ENCODE measurements around the gene TMEM179.
A peak's percentile ranks its signal among the peaks of the same experiment; 100 is the strongest.
"Not testable (repeated sequence)": the region's sequence is repeated elsewhere in the genome, so short reads cannot be mapped to it uniquely, and the experiment has no call there.

TMEM179 gene

DNA sequence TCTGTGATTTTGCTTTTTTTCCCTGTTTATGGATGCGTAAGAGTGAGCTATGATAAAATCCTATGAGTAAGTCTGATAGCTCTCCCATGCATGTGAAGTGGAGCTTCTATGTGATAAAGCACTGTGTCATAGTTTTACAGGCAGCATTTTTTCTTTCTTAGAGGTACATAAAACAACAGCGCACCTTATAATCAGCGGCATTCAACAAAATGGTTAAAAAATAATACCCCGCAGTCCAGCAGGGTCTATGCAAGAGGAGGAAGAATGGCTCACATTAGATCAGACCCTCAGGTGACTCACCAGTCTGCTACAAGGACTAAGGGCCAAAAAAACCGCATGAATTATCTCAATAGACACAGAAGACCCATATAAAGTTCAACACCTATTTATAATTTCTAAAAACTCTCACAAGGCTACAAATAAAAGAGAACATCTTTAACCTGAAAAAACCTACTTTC lies 33.0 kb upstream of the TMEM179 start:
- DNase-seq (ENCODE audit: low read depth): no peak

DNA sequence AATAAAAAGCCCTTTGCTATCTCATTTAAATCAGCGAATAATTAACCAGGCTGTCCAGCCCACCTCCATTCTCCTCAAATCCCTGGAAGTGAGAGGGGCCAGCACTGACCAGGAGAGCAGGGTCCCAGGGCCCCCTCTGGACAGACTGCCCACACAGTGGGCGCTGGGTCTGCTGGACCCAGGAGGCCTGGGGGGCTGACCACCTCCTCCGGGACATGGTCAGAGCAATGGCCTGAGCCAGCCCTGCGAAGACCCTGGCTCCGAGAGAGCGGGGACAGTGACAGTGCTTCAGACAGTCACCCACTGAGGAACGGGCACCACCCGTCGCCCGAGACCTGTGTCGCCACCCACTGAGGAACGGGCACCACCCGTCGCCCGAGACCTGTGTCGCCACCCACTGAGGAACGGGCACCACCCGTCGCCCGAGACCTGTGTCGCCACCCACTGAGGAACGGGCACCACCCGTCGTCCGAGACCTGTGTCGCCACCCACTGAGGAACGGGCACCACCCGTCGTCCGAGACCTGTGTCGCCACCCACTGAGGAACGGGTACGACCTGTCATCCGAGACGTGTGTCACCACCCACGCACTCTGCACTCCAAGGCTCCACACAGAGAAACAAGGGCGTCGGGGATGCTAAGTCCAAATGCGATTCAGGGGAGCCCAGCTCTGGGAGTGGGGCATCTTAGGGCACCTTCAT lies 32.4 kb upstream of the TMEM179 start:
- not testable (repeated sequence) for DNase-seq (ENCODE audit: low read depth)

DNA sequence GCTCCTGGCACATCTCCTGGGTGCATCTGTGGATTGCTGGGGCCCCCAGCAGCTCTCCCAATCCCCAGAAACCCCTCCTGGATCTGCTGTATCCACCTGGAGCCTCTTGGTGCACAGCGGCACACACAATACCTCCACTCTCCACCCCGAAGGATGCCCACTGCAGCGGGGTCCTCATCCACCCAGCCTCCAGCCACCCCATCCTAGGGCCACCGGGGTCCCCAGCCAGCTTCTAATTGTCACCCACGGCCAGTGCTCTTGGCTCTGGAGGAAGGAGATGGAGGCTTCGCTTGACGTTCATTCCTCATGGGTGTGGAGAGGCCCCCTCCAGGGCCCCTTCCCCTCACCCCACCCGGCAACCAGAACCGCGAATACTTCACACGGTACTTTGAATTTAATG lies 31.6 kb upstream of the TMEM179 start:
- no peak for DNase-seq (ENCODE audit: low read depth)

DNA sequence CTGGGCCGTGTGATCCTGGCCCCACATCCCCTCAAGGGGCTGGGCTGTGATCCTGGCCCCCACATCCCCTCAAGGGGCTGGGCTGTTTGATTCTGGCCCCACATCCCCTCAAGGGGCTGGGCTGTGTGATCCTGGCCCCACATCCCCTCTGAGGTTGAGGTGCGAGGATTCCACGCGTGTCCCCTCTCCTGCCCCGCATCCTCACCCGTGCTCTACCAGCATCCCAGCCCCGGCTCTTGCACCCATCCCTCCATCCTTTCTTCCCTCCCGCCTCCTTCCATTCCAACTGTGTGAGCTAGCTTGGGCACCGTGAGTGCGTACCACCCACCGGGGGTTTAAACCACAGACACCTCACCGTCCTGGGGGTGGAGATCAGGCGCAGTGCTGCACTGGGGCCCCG lies 31.1 kb upstream of the TMEM179 start:
- no peak for DNase-seq (ENCODE audit: low read depth)

DNA sequence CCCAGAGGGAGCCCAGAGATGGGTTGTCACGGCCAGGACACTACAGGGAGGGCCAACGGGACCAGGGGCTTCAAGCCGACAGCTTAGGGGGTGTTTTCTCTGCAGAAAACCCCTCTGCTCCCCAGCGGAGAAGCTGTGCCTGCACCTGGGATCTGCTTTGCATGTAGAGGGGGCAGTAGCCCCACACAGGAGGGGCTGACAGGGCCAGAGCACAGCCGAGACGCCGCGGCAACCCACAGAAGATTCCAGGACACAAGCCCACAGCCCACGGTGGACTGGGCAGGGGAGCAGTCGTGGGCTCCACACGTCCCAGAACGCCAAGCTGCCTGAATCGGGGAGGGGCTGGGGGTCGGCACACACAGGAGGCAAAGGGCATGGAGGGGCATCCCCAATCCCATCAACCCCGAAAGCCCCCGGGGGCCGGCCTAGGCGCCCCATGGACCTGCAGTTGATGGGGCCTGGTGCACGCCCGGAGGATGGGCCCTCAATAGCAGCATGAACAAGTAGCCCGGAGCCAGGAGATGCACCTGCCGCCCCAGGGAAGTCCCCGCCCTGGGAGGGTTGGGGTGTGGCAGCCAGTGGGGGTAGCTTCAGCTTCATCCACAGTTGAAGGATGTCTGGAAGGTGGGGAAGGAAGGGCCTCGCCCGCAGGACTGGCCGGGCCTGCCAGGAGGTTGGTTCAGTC lies 30.5 kb upstream of the TMEM179 start:
- no peak for DNase-seq (ENCODE audit: low read depth)

DNA sequence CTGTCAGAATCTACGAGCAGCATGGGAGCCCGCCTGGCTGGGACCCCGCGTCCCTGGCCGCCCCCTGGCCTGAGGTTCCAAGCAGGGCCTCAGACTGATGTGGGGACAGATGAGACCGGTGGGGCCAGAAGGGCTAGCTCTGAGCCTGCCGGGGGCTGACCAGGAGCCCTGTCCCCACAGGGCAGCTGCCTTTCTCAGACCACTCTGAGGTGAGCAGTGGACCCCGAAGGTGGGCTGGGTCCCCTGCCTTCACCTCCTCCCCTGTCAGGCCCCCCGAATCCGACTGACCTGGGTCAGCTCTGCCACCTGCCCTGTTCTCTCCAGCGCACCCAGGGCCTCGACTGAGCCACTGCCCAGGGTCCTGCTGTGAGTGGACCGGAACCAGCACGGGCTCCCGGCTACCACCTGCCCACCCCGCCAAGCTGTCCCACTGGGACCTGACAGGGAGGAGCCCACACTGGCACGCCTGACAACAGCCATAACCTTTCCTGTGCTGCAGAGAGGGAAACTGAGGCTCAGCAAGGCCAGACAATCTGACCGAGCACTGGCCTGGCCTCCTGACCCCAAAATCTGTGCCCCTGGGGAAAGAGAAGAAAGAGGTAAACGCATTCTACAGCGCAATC lies 29.7 kb upstream of the TMEM179 start:
- no peak for DNase-seq (ENCODE audit: low read depth)

DNA sequence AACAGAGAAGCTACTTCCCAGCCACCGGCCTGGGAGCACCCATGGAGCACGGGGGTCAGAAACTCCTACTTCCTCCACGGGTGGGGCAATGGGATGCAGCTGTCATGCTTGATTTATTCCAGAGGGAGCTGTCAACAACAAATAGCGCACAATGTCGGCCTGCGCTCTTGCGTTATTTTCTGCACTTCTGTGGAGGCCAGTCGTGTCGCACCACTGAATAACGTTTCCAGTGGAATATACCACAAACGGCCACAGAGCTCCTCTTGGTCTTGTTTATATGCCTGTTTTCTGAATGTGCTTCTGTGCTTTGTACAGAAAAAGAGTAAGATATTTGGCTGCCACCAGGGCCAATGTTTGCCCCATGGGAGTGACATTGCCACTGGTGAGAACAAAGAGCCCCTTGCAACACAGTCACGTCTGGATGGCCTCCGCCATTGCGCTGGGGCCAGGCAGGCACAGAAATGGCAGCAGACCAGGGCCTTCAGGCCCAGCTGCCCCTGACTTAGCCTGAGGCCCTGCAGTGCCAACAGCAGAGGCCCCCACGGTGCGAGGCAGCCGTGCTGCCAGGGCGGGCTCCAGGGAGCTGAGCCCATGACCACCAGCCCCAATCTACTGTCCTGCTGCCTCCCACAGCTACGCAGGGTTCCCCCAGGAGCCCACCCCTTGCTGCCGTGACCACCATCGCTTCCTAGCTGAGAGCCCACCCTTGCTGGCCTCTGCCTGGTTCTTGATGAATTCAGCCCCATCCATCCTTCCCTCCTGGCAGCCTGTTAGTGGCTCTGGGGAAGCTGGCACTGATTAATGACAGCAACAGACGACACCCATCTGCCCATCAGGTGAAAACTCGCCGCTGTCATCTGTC lies 28.9 kb upstream of the TMEM179 start:
- DNase-seq (ENCODE audit: low read depth): no peak

DNA sequence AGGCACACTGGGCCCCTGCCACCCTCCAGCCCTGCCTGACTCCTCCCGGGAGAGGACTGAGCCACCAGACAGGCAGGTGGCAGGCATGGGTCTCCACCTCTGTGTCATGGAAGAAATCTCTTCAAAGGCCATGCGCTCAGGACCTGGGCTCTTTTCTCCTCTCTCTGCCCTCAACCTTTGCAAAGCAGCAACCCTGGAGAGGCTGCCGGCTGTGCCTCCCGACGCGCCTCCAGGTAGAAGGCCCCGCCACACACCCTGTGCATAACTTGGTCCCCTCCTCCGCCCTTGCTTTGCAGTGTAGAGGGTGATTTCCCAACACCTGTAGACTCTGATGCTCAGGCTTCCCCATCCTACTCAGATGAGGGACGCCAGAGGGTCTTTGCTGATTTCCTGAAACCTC lies 28.2 kb upstream of the TMEM179 start:
- DNase-seq (ENCODE audit: low read depth): no peak

DNA sequence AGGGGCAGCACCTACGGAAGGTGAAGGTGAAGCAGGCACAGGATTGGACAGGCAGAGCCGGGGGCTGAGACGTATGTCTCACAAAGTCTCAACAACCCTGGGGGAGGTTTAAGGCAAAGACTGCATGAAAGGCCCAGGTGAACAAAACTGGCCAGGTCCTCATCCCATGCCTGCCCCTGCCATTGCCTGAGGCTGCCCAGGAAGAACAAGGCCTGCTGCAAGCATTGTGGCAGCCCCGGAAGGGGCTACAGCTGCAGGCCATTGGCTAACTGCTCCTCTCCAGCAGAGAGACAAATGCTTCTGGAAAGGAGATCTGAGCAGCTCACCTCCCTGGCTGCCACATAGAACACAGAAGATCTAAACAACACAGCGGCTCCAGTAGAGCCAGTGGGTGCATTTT lies 20.4 kb upstream of the TMEM179 start:
- no peak for DNase-seq (ENCODE audit: low read depth)

DNA sequence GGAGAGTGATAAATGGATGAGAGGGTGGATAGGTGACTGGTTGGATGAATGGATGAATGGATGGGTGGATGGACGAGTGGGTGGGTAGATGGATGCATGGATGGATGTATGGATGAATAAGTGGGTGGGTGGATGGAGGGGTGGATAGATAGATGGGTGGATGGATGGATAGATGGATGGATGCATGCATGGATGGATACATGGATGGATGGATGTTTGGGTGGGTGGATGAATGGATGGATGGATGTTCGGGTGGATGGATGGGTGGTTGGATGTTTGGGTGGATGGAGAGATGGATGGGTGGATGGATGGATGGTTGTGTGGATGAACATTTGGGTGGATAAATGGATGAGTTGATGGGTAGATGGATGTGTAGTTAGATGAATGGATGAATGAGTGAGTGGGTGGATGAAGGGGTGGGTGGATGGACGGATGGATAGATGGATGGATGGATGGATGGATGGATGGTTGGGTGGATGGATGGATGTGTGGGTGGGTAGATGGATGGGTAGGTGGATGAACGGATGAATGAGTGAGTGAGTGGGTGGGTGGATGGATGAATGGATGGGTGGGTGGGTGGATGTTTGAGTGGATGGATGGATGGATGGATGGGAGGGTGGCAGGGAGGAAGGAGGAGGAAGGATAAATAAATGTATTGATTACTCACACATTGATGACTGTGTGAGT lies 9.7 kb upstream of the TMEM179 start:
- no peak for DNase-seq (ENCODE audit: low read depth)

DNA sequence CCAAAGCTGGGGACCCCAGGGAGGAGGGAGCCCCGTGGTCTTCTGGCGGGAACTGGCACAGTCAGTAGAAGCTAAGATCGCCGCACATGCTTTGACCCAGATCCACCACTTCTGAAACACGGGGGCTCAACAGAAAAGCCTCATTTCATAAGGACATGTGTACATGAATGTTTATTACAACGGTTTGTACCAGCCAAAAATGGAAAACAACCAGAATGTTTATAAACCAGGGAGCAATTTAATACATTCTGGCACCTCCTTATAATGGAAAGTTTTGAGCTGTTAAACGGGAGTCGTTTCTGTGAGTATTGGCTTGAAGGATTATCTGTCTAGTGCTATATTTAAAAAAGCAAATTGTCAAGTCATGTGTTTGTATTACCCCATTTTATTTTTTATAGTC lies 7.3 kb upstream of the TMEM179 start:
- DNase-seq (ENCODE audit: low read depth): no peak

DNA sequence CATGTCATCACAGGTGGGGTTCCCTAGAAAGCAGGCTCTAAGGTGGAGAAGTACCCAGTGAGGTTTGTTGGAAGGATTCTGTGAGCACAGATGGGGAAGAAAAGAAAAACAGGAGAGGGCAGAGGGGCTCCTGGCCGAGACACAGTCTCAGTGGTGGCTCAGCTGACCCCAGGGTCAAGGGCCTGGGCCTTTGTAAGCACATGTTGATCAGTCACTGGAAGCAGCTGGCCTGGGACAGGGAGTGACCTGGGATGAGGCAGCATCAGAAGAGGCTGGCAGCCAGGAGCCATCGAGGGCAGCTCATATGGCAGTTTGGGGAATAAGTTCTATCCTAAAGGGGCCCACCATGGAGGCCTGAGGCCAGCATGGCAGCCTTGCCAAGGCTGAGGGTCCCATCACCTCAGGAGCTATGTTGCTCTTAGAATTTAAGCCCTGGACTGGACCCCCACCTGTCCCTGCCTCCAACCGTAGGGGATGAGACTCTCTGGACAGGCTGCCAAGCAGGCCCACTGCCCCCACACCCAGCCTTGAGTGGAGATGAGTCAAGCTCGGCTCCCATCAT lies 6.3 kb upstream of the TMEM179 start:
- DNase-seq (ENCODE audit: low read depth): no peak

DNA sequence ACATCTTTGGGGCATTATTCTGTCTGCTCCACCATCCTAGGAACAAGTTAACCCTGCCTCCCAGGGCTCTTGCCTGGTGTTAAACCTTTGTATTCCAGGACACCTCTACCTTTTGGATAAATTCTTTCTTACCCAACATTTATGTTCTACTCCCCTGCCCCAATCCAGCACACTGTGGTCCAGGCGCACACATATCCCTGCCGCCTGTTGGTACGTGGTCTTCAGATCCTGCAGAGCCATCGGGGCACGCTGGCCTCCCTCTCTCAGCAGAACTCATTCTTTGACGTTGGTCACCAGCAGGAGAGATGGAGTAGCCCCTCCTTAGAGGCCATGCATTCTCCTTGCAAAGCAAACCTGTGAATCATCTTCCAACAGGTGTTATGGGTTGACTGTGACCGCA lies 5.1 kb upstream of the TMEM179 start:
- no peak for DNase-seq (ENCODE audit: low read depth)

DNA sequence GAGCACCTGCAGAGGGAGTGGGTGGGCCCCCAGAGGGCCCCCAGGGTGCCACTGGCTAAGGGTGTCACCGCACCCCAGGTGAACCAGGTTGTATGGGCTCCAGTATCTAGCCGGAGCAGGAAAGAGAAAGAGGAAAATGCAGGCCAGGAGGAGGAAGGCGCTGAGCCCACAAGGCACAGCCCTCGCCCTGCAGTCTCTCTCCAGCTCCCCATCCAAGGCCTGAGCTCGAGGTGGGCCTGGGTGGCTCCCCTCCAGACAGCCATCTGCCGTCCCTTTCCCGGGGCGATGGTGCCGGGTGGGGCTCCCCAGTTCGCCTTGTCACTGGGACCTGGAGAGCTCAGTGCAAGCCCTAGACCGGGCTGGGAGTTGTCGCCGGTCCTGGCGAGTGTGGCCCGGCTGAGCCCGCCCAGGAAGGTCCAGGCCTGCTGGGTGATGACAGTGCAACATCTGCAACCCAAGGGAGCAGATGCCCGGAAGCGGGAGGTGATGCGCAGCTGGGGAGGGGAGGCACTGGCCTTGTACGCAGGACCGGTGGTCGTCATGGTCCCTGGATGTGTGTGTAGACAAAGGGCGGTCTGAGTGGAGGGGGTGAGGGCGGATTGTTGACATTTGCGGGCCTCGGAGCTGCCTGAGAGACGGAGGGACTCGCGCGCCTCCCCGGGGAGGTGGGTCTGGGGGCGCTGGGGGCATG lies 716 bp downstream of the TMEM179 start:
- DNase-seq (ENCODE audit: low read depth): no peak

DNA sequence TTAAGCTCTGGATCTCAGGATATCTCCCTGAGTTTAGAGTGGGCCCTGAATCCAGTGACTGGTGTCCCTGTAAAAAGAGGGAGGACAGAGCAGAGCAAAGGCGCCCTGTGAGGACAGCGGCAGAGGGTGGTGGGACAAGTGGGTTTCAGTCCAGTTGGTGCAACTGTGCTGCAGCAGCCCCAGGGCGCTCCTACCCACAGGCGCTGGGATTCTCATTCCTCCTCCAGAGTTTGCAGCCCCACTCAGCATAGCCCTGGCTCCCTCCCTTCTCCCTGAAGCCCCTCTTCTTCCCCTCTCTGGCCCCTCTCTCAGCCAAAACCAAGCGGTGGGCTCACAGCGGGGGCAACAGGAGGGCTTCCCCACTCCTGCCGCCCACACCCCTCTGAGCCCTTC lies 1.6 kb downstream of the TMEM179 start:
- no peak for DNase-seq (ENCODE audit: low read depth)

DNA sequence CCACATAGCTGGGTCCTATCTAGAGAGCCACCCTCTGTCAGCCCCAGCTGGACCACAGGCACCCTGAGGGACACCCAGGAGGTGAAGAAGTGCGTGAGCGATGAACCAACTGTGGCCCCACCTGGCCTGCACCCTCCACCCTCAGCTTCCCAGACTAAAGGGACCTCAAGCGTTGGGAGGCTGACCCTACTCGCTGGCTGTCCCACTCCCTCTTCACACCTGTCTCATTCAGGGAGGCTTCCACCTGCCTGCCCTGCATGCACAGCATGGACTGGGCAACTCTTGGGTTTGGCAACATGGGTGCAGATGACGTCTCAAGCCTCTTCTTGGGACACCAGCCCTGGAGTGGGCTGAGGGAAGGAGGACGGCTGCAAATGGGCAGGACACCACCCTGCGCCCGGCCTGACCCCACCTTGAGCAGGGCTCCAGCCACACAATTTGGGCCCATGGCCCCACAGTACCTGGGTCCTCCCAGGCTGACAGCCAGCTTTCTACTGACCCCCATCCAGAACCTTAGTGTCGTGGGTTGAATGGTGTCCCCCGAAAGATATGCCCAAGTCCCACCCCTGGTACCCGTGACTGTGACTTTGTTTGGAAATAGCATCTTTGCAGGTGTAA lies 2.1 kb downstream of the TMEM179 start:
- no peak for DNase-seq (ENCODE audit: low read depth)

DNA sequence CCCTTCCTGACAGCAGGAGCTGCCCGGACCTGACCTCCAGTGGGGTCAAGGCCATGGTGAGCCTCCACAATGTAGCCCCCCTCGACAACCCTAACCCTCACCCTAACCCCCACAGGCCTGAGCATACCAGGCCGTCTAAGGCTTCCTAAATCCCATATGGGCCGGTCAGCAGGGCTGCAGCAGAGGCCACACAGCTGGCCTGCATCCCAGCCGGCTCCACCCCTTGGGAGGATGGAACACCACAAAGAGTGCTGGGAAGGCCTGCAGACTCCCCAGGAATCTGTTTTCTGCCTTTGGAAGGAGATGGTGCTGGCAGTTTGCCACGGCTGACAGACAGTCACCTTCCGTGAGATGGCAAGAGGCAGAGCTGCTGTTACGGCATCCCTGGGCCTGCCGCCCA lies 2.8 kb downstream of the TMEM179 start:
- peak; percentile 21 for DNase-seq (ENCODE audit: low read depth)

DNA sequence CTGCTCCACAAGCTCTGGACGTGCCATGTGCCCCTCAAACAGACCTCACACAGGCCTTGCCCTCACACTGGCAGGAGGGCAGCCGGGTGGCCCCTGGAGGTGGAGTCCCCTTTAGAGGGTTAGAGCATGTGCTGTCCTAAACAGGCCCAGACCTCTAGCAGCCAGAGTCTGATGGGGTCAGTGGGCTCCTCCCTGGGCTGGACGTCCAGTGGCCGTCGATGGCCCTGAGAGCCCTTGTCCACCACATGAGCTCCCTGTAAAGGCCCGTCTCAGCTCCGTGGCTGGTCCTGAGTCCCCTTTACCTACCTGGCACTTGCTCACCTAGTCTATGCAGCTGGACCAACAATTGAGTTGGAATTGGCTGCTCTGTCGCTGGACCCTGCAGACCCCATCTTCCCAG lies 3.8 kb downstream of the TMEM179 start:
- no peak for DNase-seq (ENCODE audit: low read depth)

DNA sequence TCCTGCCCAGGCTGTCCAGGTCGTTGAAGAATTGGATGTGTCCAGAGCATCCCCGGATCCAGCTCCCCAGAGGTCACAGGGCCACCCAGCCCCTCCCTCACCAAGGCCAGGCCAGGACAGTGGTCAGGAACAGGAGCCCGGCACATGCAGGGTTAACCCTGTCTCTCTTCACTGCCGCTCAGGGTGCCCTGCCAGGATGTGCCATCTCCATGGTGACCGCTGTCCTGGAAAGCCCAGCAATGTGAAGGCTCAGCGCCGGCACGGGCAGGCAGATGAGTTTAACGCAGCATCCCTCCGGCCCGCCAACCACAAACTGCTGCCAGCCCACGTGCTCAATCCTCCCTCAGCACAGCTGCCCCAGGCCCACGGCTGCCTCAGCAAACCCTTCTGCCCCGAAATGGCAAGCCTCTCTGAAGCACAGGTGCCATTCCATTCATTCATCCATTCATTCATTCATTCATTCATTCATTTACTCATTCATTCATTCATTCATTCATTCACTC lies 4.4 kb downstream of the TMEM179 start:
- DNase-seq (ENCODE audit: low read depth): no peak

DNA sequence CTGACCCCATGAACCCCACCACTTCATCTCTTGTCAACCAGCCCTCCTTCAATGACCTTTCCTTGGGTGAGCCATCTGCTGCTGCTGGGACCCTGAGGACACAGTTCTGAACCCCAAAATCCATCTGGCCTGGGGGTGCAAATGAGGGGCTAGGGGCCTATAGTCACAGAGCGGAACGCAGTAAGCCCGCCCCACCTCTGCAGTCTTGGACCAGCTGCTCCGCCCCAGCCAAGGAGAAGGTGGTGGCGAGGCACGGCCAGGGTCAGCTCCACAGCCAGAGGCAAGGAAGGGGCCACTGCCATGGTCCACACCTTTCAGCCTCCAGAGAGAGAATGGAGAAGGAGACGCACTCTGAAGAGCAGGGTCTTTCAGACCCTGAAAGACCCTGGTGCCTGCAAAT lies 5.1 kb downstream of the TMEM179 start:
- no peak for DNase-seq (ENCODE audit: low read depth)
